Measurements from ENCODE around the gene NAMPT.
"Not testable (repeated sequence)": the region's sequence is repeated elsewhere in the genome, so short reads cannot be mapped to it uniquely, and the experiment has no call there.

NAMPT gene

DNA sequence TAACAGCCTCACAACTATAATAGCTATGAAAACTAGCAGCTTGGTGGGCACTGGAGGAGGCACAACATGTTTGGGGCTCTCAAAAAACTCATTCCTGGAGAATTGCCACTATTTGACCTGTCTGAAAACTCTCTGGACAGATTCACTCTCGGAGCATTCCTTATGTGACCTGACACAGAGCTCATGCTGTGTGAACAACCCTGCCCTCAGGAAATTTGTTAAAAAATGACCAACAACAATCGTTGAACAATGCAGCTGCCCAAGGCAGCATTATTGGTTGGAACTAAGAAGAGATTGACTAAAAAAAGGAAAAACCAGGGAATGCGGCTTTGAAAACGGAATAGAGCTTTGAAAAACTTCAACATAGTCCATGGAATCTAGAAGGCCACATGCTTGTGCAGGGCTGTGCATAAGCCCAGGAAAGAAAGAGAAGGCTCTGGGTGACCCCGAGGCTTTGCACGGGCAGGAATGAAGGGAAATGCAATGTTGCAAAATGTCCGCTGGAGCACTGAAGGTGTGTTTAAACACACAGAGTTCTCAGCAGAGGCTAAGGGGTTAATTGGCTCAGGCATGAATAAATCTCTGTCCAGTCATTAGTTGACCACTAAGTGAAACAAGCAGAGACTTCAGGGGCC is 52.8 kb downstream of the NAMPT start:
- no peak for DNase-seq (ENCODE audit: low spot score)

DNA sequence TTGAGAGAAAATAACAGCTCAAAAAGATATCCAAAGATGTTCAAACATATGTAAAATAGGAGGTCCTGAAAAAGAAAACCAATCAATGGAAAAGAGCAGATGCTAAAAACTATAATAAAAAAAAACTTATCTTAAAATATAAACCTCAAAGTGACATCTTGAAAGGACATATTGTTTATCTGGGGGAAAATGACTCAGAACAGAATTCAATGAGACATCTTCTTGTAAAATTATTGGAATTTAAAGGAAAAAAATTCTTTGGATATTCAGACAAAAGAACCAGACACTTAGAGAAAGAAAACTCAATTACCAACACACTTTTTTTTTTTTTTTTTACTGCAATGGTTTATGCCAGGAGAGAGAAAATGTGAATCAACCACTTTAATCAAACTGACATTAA is 58.9 kb downstream of the NAMPT start:
- DNase-seq (ENCODE audit: low spot score), result no peak

DNA sequence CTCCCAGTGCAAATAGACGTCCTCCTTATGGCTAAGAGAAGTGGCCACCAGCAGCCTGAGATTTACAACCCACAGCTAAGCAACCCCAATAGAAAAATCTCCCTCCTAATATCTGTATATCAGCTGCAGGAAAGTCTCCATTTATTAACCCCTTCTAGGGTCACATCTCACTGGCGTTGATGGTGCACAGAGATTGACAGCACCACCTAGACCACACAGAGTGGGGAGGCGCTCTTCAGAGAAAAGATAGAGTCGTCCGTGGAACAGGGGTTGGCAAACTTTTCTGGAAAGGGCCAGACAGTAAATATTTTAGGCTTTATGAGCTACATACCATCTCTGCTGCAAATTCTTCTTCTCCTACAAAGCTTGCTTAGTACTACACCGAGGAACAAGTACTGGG is 60.0 kb downstream of the NAMPT start:
- DNase-seq (ENCODE audit: low spot score), result no peak

DNA sequence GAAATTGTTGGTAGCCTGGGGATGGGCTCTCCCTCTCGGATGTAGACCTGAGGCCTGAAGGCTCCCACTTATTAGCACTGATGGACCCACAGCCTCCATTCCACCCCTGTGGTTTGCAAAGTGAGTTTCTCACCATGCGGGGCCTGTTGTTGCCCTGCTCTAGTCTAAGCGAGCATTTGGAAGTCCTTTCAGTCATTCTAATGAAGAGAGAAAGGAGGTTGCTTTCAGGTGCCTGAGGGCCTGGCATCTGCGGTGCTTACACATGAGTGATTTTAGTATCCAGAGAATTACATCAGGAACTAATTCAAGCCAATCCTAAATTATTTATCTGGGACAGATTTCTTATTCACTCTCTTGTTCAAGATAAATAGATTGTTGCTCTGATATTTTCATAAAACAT is 61.6 kb downstream of the NAMPT start:
- DNase-seq (ENCODE audit: low spot score), result no peak

DNA sequence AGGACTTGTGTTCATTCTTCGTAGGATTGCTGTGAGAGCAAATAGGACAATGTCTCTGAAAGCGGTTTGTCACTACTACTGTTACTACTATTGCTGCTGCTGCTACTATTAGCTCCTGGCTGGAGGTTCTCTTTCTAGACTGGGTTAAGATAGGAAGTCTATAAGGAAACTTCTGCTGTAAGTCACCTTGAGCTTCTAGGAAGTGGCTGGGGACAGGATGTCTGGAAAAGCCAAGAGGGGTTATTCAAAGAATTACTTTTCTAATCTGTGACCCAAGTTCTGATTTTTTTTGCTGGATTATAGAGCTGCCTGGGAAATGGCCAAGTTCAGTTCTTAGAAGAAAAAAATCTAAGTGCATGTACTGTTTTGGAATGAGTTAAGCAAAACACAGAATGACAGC is 62.2 kb downstream of the NAMPT start:
- no peak for DNase-seq (ENCODE audit: low spot score)

DNA sequence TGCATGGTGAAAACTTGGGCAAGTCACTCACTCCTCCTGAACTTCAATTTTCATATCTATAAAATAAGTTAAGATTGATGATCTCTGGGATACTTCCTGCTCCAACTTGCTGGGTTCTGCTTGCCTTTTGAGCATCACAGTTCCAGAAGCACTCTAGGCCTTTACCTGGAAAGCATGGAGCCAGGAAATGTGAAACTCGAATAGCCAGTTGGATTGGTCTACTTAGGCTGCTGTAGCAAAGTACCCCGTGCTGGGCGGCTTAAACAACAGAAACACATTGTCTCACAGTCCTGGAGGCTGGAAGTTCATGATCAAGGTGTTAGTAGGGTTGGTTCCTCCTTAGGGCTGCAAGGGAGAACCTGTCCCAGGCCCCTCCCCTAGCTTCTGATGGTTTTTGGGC is 64.5 kb downstream of the NAMPT start:
- no peak for DNase-seq (ENCODE audit: low spot score)

DNA sequence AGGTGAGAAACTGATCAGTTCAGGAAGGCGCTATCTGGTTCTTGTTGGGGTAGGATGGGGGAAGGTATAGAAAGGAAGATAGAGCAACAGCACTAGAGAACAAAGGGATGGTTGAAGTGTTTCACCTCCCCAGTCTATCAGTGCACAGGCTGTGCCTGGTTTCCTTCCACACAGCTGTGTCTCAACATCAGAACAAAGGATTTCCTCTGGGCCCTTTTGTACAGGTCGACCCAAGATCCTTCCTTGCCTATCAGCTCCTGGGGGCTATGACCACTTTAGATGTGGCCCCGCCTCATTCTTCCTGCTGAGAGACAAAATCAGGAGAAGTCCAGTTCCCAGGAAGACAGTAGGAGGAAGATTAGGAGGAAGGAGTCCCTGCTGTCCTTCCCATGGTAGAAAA is 65.6 kb downstream of the NAMPT start:
- DNase-seq (ENCODE audit: low spot score), result no peak

DNA sequence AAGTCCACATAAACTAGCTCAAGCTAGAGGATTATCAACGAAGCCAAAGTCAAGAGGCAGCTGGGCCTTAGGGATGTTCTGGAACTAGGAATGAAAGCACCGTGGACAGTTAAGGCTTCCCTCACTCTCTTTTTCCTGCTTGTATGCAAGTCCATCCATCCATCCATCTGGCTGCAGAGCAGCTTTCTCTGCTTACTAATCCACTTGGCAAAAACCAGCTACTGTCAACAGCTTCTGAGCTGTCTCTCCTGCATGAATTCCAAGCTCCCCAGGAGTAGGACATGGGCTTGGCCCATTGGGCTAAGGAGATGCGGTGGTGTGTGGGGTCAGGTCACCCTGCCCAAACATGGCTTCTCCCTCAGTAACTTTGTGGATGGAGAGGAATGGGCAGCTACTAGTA is 66.2 kb downstream of the NAMPT start:
- no peak for DNase-seq (ENCODE audit: low spot score)

DNA sequence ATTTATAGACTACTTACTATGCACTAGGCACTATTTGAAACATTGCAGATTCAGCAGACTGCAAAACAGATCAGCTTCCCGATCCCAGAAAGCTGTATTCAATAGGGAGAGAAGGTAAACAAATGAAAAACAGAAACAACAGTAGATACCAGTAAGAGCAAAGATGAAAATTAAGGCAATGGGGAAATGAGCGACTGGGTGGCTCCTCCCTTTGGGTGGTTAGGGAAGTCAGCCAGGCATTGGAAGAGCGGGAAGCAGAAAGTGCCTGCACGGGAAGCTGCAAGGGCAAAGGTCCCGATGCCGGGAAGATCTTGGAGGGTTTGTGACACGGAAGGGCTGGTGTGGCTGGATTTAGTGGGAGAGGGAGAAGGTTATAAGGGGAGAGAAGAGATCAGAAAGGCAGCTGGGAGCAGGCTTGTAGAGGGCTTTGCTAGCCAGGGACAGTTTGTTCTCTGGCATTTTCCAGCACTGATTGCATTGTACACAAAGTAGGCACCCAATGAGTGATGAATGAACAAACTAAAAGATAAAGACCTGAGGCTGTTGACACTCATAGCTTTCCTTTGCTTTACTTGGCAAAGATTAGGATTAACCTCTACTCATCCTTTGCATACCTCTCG is 67.8 kb downstream of the NAMPT start:
- DNase-seq (ENCODE audit: low spot score), result no peak

DNA sequence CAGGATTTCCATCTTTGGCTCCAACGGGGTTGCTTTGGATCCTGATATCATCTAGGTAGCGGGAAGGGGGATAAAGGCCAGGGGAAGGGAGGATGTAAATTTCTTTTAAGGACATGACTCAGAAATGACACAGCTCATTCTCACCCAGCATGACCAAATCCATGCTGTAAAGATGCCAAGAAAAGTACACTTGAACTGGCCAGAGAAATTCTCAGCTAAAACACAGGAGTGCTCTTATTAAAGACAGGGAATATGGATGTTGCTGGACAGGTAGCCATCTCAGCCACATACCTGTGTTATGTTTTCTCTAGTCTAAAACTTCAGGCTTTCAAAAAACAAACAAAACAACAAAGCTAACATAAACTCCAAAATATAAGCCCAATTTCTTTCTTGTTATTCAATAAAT is 68.3 kb downstream of the NAMPT start:
- no peak for DNase-seq (ENCODE audit: low spot score)

DNA sequence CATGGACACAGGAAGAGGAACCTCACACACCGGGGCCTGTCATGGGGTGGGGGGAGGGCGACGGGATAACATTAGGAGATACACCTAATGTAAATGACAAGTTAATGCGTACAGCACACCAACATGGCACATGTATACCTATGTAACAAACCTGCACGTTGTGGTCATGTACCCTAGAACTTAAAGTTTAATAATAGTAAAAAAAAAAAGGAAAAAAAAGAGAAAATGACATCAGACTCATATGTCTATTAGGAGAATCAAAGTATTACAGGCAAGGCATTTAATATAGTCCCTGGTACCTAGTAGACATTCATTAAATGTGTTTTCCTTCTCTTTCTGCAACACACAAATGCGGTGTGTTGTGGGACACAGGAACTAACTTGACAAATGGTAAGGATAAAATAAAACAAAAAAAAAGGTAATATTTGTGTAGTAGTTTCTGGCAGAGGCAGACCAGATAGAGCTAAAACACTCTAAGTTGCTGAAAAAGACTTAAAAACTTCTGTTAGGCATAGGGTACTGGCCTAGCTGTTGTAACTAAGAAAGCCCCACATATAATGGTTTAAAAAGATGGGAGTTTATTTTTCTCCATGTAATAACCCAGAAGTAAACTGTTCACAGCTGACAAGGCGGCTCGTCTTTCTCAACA is 68.8 kb downstream of the NAMPT start:
- no peak for DNase-seq (ENCODE audit: low spot score)

DNA sequence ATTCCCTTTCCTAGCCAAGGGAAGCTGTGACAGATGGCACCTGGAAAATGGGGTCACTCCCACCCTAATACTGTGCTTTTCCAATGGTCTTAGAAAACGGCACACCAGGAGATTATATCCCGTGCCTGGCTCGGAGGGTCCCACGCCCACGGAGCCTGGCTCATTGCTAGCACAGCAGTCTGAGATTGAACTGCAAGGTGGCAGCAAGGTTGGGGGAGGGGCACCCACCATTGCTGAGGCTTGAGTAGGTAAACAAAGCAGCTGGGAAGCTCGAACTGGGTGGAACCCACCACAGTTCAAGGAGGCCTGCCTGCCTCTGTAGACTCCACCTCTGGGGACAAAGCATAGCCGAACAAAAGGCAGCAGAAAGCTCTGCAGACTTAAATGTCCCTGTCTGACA is 75.8 kb downstream of the NAMPT start:
- DNase-seq (ENCODE audit: low spot score), result not testable (repeated sequence)

DNA sequence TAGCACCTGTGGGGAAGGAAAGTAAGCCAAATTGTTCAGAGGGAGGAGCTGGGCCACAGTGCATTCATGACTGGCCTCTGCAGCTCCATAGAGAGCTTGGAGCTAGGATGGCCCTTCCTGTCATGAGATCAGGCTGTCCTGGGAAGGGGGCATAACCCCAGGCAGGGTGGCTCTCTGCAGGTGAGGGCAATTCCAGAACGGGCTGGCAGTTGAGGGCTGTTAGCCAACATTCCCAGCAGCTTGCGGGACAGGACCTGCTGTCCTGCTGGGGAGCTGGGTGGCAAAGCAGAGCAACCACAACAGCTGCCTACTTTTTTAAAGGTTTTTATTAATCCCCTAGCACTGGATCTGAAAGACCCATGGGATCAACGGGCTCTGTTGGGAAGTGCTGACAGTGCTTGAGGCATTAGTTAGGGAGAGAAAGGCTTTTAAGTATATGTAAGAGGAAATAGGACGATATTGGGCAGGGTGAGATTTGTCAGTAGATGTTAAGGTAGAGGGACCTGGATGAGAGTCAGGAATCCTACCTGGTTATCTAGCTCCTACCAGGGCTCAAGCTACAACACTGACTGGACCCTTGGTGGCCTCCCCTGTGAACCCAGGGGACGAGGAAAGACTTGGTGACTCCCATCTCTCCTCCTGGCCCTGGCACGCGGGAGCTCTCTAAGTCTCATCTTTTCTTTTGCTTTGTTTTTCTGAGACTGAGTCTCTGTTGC is 77.8 kb downstream of the NAMPT start:
- DNase-seq (ENCODE audit: low spot score), result no peak

DNA sequence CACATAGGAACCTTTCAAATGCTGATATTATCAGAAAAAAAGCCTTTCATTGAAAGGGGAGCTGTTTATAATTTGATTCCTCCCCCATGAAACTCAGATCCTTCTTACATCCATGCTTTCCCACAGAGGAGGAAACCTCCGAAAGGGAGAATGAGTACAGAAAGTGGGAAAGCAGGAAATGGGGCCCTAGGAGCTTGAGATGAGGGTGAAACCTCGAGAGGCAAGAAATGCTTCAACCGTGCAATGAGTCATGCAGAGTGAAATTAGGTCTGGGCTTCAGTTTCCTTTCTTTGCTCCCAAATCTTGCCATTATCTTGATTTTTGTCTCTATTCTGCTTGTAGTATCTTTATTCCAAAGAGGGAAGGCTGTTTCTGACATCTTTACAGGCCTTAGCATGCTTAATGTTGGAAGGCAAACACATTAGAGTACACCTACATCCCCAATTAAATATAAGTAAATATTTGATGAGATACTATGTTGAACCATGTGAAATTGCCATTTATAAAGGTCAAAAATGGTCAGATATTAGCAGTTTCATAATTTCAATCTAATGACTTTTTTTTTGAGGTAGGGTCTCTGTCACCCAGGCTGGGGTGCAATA is 79.1 kb downstream of the NAMPT start:
- no peak for DNase-seq (ENCODE audit: low spot score)

DNA sequence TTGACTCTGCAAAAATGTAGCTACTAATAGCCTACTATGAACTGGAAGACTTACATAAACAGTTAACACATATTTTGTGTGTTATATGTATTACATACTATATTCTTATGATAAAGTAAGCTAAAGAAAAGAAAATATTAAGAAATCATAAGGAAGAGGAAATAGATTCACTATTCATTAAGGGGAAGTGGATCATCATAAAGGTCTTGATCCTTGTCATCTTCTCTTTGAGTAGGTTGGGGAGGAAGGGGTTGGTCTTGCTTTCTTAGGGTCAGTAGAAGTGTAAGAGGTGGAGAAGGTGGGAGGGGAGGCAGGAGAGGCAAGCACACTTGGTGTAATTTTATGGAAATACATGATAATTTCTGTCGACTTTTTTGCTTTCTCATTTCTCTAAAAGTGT is 81.3 kb downstream of the NAMPT start:
- DNase-seq (ENCODE audit: low spot score), result no peak

DNA sequence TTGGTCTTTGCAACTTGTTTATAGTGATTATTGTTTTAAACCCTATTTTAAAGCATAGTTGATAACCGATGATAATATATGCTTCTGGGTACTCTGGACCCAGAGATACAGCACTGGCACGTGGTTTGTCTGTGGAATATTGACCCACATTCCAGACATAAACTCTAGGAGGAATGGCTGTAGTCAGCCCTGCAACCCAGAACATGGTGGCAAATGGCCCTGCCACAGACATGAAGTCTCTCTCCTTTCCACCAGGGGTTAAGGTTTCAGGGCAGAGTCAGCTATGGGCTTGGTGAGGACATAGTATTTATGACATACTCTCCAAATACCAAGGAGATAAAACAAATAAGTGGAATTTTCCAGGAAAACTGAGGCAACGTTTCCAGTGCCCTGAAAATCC is 83.6 kb downstream of the NAMPT start:
- no peak for DNase-seq (ENCODE audit: low spot score)

DNA sequence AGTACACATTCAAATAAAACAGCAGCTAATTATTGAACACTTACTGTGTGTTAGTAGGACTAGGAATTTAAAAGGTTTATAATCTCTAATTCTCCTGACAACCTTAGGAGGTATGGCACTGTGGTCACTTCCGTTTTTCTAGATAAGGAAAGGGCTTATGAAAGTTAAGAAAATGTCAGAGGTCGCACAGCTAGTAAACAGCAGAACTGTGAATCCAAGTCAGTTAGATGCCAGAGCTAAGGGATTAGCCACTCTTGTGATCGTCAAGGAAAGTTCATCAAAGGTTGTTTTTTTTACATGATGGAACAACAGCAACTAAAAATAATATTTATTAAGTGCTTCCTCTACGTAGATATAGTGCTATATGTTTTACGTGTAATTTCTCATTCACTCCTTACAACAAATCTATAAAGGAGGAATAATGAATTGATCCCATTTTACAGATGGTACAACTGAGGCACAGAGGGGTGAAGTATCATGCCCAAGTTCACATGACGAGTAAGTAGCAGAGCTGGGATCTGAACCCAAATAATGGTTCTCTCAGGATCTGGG is 84.9 kb downstream of the NAMPT start:
- DNase-seq (ENCODE audit: low spot score), result no peak

DNA sequence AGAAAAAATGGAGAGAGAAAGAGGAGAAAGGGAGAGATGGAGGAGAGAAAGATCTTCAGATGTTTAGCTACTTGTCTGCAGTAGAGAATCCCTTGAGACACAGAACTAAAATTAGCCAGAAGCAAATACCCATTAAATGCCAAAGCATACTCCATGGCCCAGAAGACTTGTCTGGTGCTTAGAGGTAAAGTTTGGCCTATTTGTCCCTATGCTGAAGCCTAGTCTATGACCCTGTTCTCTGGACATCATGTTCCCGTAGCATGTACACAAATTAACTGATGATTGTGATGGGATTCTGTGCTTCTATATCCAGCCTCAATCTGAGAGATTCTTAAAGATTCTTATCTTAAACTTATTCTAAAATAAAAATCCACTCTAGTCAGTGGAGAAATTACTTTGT is 85.8 kb downstream of the NAMPT start:
- DNase-seq (ENCODE audit: low spot score), result no peak

Measured in hematopoietic multipotent progenitor cell treated with erythropoietin and hydrocortisone succinate and interleukin-3 and kit ligand, for 17 days (in vitro differentiated cells).